DND-41 (cell line): ENCODE results near the gene PSTPIP1.

Experiments used
- ATAC-seq: fragments of 200-7000 bp; cut with Tn5 transposase; 3 replicates; pipeline ENCODE4 v1.9.1; 2021; ENCODE audit warnings: low read depth; ENCODE audit not compliant: insufficient read depth
- DNase-seq: peaks from one replicate; pipeline ENCODE4 v3.0.0-alpha.2; 2020
- H2AFZ ChIP-seq: 2 replicates; pipeline ENCODE4 v1.6.0; 2012; ENCODE audit warnings: low read depth, low read length
- H3K27ac ChIP-seq: 2 replicates; pipeline ENCODE4 v1.5.1; 2012; ENCODE audit warnings: low read length, inconsistent platforms
- H3K27me3 ChIP-seq: fragments of 200-600 bp; sonication (generic); 2 replicates; pipeline ENCODE4 v1.6.0; 2012; ENCODE audit warnings: low read length, mild to moderate bottlenecking, inconsistent platforms; ENCODE audit not compliant: insufficient read depth, poor library complexity
- H3K36me3 ChIP-seq: 2 replicates; pipeline ENCODE4 v1.5.1; 2012; ENCODE audit warnings: low read length, inconsistent platforms; ENCODE audit not compliant: insufficient read depth
- H3K4me1 ChIP-seq: 2 replicates; pipeline ENCODE4 v1.5.1; 2012; ENCODE audit warnings: mild to moderate bottlenecking, low read length; ENCODE audit not compliant: insufficient read depth
- H3K4me2 ChIP-seq: 2 replicates; pipeline ENCODE4 v1.6.0; 2012; ENCODE audit warnings: mild to moderate bottlenecking, moderate library complexity, low read length, inconsistent platforms; ENCODE audit not compliant: insufficient read depth
- H3K4me3 ChIP-seq, 2 experiments: fragments of 200-600 bp in 1 of 2; shearing (Covaris generic) in 1 of 2; 2 replicates each; pipeline ENCODE4 v1.5.1; 2012 to 2016; ENCODE audit warnings: inconsistent platforms in 2 of 2, low read length in 2 of 2, mild to moderate bottlenecking in 2 of 2, low read depth in 1 of 2, moderate library complexity in 1 of 2
- H3K79me2 ChIP-seq: 2 replicates; pipeline ENCODE4 v1.6.0; 2012; ENCODE audit warnings: low read length, inconsistent platforms; ENCODE audit not compliant: insufficient read depth
- H3K9ac ChIP-seq: 2 replicates; pipeline ENCODE4 v1.6.0; 2012; ENCODE audit warnings: low read depth, mild to moderate bottlenecking, inconsistent platforms, low read length, moderate library complexity
- H3K9me3 ChIP-seq: 2 replicates; pipeline ENCODE4 v1.5.1; 2012; ENCODE audit warnings: low read length, moderate library complexity, mild to moderate bottlenecking, inconsistent platforms; ENCODE audit not compliant: insufficient read depth, severe bottlenecking
- H4K20me1 ChIP-seq: 2 replicates; pipeline ENCODE4 v1.6.0; 2012; ENCODE audit warnings: low read length; ENCODE audit not compliant: insufficient read depth
- CTCF ChIP-seq: IDR thresholded peaks from 2 replicates; pipeline ENCODE4 v1.5.1; 2012; ENCODE audit warnings: borderline replicate concordance, low read length, moderate library complexity, mild to moderate bottlenecking; ENCODE audit not compliant: poor library complexity, severe bottlenecking; ENCODE audit errors: extremely low read depth
- EZH2 ChIP-seq: IDR thresholded peaks from 3 replicates; pipeline ENCODE4 v1.6.1; 2012; ENCODE audit warnings: borderline replicate concordance, low read depth, mild to moderate bottlenecking, moderate library complexity, low read length, inconsistent platforms; ENCODE audit not compliant: severe bottlenecking

PSTPIP1 gene

GRCh38 chr15:77035584-77035983 is 40.7 kb downstream of the PSTPIP1 start:
- Histone ChIP-seq H3K79me2 (no peaks in the 10 kb centered on the region), H3K27ac (no peak overlapping the region), H2AFZ (no peak overlapping the region)

GRCh38 chr15:77035999-77036471 is 41.1 kb downstream of the PSTPIP1 start:
- H4K20me1 ChIP-seq: peaks cover 5% of the 10 kb centered on the region; the same call in 1 of the 2 replicates
- TF ChIP-seq CTCF (no peak), EZH2 (no peak)
- no peaks in the 10 kb centered on the region for H3K9me3 ChIP-seq
- H3K4me3 ChIP-seq: no peak overlapping the region
- no peak overlapping the region for H3K9ac ChIP-seq
- H3K27me3 ChIP-seq: no peaks in the 10 kb centered on the region
- H3K79me2 ChIP-seq: no peaks in the 10 kb centered on the region
- DNase-seq (no peak), ATAC-seq (no peak)
- no peak overlapping the region for H3K27ac ChIP-seq
- no peak overlapping the region for H2AFZ ChIP-seq
- peaks cover 10% of the 10 kb centered on the region for H3K4me1 ChIP-seq
- no peak overlapping the region for H3K4me2 ChIP-seq
- peaks cover 17% of the 10 kb centered on the region for H3K36me3 ChIP-seq

More at GRCh38 chr15:77035584-77035983, 40.7 kb downstream of the PSTPIP1 start:
- H3K4me1 ChIP-seq: peaks cover 14% of the 10 kb centered on the region
- H4K20me1 ChIP-seq: peaks cover 5% of the 10 kb centered on the region; the same call in 1 of the 2 replicates
- H3K4me2 ChIP-seq: no peak overlapping the region
- ATAC-seq (no peak), DNase-seq (no peak)
- H3K9ac ChIP-seq: no peak overlapping the region
- no peaks in the 10 kb centered on the region for H3K27me3 ChIP-seq
- no peaks in the 10 kb centered on the region for H3K9me3 ChIP-seq
- no peak overlapping the region for H3K4me3 ChIP-seq
- TF ChIP-seq CTCF (no peak), EZH2 (no peak)
- peaks cover 17% of the 10 kb centered on the region for H3K36me3 ChIP-seq

GRCh38 chr15:77036537-77037387 is 41.8 kb downstream of the PSTPIP1 start:
- H3K79me2 ChIP-seq: no peaks in the 10 kb centered on the region
- ATAC-seq: no peak
- H3K36me3 ChIP-seq: peaks cover 17% of the 10 kb centered on the region
- H3K9me3 ChIP-seq: no peaks in the 10 kb centered on the region
- no peak for DNase-seq
- no peak overlapping the region for H3K9ac ChIP-seq
- H3K27me3 ChIP-seq: no peaks in the 10 kb centered on the region
- no peak overlapping the region for H2AFZ ChIP-seq
- peaks cover 3% of the 10 kb centered on the region for H3K4me1 ChIP-seq
- TF ChIP-seq EZH2 (no peak), CTCF (no peak)
- H4K20me1 ChIP-seq: peaks cover 5% of the 10 kb centered on the region; the same call in 1 of the 2 replicates
- no peak overlapping the region for H3K4me2 ChIP-seq
- no peak overlapping the region for H3K4me3 ChIP-seq
- H3K27ac ChIP-seq: no peak overlapping the region
